GM13977 (cell line): ENCODE measurements around the gene DRAM1.

Experiments used
- DNase-seq: peaks from one replicate; pipeline ENCODE4 v3.0.0; 2012; ENCODE audit warnings: low spot score
- in situ Hi-C: fragments of 300-500 bp; cut with MboI; formaldehyde crosslinking; loops from one replicate; pipeline ENCODE4 v1.12.0; 2022; ENCODE audit warnings: low sequenced_read_pairs, low pct_unique_long_range_greater_than_20kb, mixed read lengths, inconsistent platforms; ENCODE audit not compliant: unreplicated experiment
- TF ChIP-seq, protein P1 (sequence below): IDR thresholded peaks from 2 replicates; pipeline ENCODE4 v1.5.1; 2012; ENCODE audit warnings: mild to moderate bottlenecking, control low read depth; ENCODE audit not compliant: insufficient read depth; ENCODE audit errors: extremely low read depth, missing control alignments

Gene DRAM1

GRCh38 chr12:101838628-101839323 is 38.6 kb upstream of the DRAM1 start:
- TF ChIP-seq, protein P1, sequence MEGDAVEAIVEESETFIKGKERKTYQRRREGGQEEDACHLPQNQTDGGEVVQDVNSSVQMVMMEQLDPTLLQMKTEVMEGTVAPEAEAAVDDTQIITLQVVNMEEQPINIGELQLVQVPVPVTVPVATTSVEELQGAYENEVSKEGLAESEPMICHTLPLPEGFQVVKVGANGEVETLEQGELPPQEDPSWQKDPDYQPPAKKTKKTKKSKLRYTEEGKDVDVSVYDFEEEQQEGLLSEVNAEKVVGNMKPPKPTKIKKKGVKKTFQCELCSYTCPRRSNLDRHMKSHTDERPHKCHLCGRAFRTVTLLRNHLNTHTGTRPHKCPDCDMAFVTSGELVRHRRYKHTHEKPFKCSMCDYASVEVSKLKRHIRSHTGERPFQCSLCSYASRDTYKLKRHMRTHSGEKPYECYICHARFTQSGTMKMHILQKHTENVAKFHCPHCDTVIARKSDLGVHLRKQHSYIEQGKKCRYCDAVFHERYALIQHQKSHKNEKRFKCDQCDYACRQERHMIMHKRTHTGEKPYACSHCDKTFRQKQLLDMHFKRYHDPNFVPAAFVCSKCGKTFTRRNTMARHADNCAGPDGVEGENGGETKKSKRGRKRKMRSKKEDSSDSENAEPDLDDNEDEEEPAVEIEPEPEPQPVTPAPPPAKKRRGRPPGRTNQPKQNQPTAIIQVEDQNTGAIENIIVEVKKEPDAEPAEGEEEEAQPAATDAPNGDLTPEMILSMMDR = no peak
- no peak for DNase-seq
- in situ Hi-C loops = loop anchor here (10.0 kb wide), 1 partner anchor 424 kb away; no protein-coding TSS in a partner anchor

GRCh38 chr12:101839324-101840283 is 37.8 kb upstream of the DRAM1 start:
- peak; percentile 49 for DNase-seq
- in situ Hi-C loops = loop anchor here (10.0 kb wide), 1 partner anchor 425 kb away; no protein-coding TSS in a partner anchor

DNA sequence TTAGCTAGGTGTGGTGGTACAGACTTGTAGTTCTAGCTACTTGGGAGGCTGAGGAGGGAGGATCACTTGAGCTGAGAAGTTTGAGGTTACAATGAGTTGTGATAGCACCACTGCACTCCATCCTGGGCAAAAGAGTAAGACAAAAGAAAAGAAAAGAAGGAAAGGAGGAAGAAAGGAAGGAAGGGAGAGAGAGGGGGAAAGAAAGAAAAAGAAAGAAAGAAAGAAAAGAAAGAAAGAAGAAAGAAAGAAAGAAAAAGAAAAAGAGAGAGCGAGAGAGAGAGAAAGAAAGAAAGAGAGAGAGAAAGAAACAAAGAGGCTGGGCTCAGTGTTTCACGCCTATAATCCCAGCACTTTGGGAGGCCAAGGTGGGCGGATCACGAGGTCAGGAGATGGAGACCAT is 36.3 kb upstream of the DRAM1 start:
- no peak for DNase-seq
- TF ChIP-seq, protein P1 = no peak
- in situ Hi-C loops = no loop called here

More at GRCh38 chr12:101839324-101840283, 37.8 kb upstream of the DRAM1 start:
- TF ChIP-seq, protein P1 = peak; percentile 76

GRCh38 chr12:101845137-101845711 is 32.2 kb upstream of the DRAM1 start:
- TF ChIP-seq, protein P1 = no peak
- DNase-seq = no peak
- in situ Hi-C loops = no loop called here

DNA sequence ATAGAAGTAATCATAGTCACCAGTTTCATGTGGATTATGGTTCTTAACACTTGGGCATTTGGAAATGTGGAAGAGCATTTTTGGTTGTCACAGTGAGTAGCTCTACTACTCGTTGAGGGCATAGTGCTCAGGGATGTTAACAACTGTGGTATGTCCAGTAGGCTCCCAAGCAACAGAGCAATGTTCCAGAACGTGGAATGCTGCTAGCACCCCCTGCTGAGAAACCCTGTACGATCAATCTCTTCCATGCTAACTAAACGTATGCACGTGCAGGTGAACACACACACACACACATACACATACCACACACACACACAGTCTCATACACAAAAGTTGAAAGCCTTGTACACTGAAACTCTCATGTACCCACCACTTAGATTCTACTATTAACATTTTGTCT is 30.1 kb upstream of the DRAM1 start:
- in situ Hi-C loops = no loop called here
- TF ChIP-seq, protein P1 = no peak
- no peak for DNase-seq

DNA sequence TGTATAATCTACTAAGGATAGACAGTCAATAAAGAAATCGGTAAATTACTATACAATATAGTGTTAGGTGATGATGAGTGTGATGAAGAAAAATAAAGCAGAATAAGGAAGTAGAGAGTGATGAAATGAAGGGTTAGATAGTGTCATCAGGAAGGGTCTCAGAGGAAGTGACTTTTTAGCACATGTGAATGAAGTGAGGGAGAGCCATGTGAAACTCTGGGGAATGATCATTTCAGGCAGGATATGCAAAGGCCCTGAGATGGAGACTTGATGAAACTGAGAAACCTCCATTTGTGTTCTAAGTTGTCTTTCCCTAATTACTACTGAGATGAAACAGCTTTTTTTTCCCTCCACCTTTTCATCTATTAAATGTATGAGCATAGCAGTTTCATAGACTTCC is 27.2 kb upstream of the DRAM1 start:
- DNase-seq = no peak
- TF ChIP-seq, protein P1 = no peak
- in situ Hi-C loops = no loop called here
